Testis (tissue), 5 donors: Measurements from ENCODE around the gene FAM174C. TPM values are rescaled to one million over a fixed set of nuclear protein-coding genes. Genes with fewer than 3 reads are reported as not detected.
A peak's percentile ranks its signal among the peaks of the same experiment; 100 is the strongest.

ENCODE experiments used
- DNase-seq: peaks from one replicate; pipeline ENCODE4 v3.0.0-alpha.2; 2019
- H3K27ac ChIP-seq, 2 donors: fragments of 200-600 bp; sonication (generic); one replicate each; pipeline ENCODE4 v1.5.1; 2019
- H3K27me3 ChIP-seq: fragments of 200-600 bp; sonication (generic); one replicate; pipeline ENCODE4 v1.5.1; 2019
- H3K36me3 ChIP-seq: fragments of 200-600 bp; sonication (generic); one replicate; pipeline ENCODE4 v1.5.1; 2017; ENCODE audit warnings: low read depth; ENCODE audit errors: missing control alignments
- H3K4me1 ChIP-seq: fragments of 200-600 bp; sonication (generic); one replicate; pipeline ENCODE4 v1.5.1; 2019
- H3K4me3 ChIP-seq, 2 donors: fragments of 200-600 bp; sonication (generic); one replicate each; pipeline ENCODE4 v1.5.1; 2017 to 2019
- H3K9me3 ChIP-seq: fragments of 200-600 bp; sonication (generic); one replicate; pipeline ENCODE4 v1.5.1; 2017
- POLR2A ChIP-seq: fragments of 450-650 bp; IDR thresholded peaks from one replicate; pipeline ENCODE4 v1.6.1; 2017; ENCODE audit warnings: antibody characterized with exemption, mild to moderate bottlenecking, moderate library complexity
- WGBS, 2 donors: methylation state at CpG; one replicate each; pipeline ENCODE4 v1.1.5; 2018; 5-methylcytosine and 5-hydroxymethylcytosine counted together
- intact Hi-C: fragments of 100-400 bp; cut with DNase I; formaldehyde crosslinking; loops from one replicate; pipeline ENCODE4 v1.15.1; 2023; ENCODE audit warnings: low total_unique reads
- long read RNA-seq, 2 donors: transcript quantifications; one replicate each; lab custom pipeline, GENCODE V29; 2026
- polyA plus RNA-seq: library from polyadenylated mRNA; stranded (reverse); fragments of 350-450 nt; fragmentation: Illumina TruSeq; extraction: RNeasy Lipid Tissue Mini Kit (QIAGEN cat#74804); gene quantifications from one replicate; pipeline ENCODE4 v1.2.3, GENCODE V29; 2014; ENCODE audit warnings: low read depth, low replicate concordance; ENCODE audit not compliant: insufficient read depth
- total RNA-seq, 2 donors: library from RNA; depleted of rRNA; stranded (reverse); fragments of >200 nt; gene quantifications; one replicate each; pipeline ENCODE4 v1.2.3, GENCODE V29; 2016
- TF ChIP-seq, protein P1 (sequence below), 3 experiments: fragments of 450-650 bp in 2 of 3; fragments of 200-600 bp in 1 of 3; sonication (generic) in 1 of 3; IDR thresholded peaks; one replicate each; pipeline ENCODE4 v1.5.1; 2016 to 2019; ENCODE audit warnings: antibody characterized with exemption in 3 of 3, mild to moderate bottlenecking in 2 of 3, moderate library complexity in 1 of 3

FAM174C gene
- total RNA-seq = 100 to 1,000 TPM; 111 to 128 TPM
- 51.6 TPM for polyA plus RNA-seq
- long read RNA-seq, donor 1, transcript C19orf24-201 (3 exons, 983 nt) = major isoform, 15 of 31 reads
- long read RNA-seq, donor 1, transcript C19orf24-202 (3 exons, 668 nt) = minor isoform, 6 of 31 reads
- long read RNA-seq, donor 1, partial matches to known transcripts = 8 of 31 reads
- long read RNA-seq, donor 1, other reads (novel, unspliced or antisense) = 0 of 31 reads
- long read RNA-seq, donor 2, transcript C19orf24-201 (3 exons, 983 nt) = major isoform, 10 of 12 reads
- long read RNA-seq, donor 2, partial matches to known transcripts = 0 of 12 reads
- long read RNA-seq, donor 2, other reads (novel, unspliced or antisense) = 0 of 12 reads

DNA sequence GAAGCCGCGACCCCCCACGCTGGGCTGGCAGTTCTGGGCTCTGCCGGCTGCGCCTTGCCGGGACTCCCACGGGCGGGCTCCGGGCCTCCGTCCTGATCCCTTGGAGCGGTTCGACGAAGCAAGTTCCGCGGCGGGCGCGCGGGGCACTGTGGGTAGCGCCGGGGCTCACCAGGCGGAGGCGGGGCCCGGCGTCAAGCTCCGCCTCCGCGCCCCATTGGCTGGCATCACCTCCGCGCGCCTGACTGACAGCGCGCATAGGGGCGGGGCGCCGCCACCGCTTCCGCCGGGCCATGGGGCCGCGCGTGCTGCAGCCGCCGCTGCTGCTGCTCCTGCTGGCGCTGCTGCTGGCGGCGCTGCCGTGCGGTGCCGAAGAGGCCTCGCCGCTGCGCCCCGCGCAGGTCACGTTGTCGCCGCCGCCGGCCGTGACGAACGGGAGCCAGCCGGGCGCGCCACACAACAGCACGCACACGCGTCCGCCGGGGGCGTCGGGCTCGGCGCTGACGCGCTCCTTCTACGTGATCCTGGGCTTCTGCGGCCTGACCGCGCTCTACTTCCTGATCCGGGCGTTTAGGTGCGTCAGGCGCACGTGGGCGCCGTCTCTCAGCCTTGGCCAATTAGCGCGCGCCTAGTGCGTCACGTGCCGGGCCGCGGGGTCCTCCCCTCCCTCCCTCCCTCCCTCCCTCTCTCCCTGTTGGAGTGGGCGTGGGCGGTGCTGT is at the start of gene FAM174C:
Gene FAM174C, plus strand, starts transcription at position 271 of the 716 bp plus-strand sequence. Its CDS starts 20 bp downstream, at position 291.
- TF ChIP-seq, protein P1, sequence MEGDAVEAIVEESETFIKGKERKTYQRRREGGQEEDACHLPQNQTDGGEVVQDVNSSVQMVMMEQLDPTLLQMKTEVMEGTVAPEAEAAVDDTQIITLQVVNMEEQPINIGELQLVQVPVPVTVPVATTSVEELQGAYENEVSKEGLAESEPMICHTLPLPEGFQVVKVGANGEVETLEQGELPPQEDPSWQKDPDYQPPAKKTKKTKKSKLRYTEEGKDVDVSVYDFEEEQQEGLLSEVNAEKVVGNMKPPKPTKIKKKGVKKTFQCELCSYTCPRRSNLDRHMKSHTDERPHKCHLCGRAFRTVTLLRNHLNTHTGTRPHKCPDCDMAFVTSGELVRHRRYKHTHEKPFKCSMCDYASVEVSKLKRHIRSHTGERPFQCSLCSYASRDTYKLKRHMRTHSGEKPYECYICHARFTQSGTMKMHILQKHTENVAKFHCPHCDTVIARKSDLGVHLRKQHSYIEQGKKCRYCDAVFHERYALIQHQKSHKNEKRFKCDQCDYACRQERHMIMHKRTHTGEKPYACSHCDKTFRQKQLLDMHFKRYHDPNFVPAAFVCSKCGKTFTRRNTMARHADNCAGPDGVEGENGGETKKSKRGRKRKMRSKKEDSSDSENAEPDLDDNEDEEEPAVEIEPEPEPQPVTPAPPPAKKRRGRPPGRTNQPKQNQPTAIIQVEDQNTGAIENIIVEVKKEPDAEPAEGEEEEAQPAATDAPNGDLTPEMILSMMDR (IDR thresholded peaks at IDR 0.05) = no peak
- TF ChIP-seq POLR2A = no peak
- 0% methylated on average over 17 to 48 of the region's 98 CpGs for WGBS, 2 donors
- H3K27me3 ChIP-seq = no peaks in the 10 kb centered on the region
- peak within 1 kb of the TSS; percentile 93 to 99 for H3K27ac ChIP-seq
- peaks cover 52% of the 10 kb centered on the region for H3K4me1 ChIP-seq
- H3K4me3 ChIP-seq = peak within 1 kb of the TSS; percentile 68 to 71
- DNase-seq = peak; percentile 97
- H3K9me3 ChIP-seq = no peaks in the 10 kb centered on the region
- intact Hi-C loops = no loop called here
- H3K36me3 ChIP-seq = no peaks in the 10 kb centered on the region

DNA sequence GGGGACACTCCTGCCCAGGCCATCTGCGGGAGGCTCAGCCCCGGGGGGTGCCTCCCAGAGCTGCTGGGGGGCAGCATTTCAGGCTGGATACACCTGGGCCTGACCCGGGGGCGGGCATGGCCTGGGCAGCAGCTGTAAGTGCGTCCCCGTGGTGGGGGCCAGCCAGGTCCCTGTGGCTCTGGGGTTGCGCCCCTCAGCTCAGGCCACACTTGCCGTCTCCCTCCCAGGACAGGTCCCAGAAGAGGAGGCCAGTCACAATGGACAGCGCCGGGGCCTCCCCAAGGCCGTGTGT is 49.2 kb upstream of the FAM174C start:
- Histone ChIP-seq H3K27me3 (no peaks in the 10 kb centered on the region), H3K9me3 (no peaks in the 10 kb centered on the region), H3K4me3 (no peak overlapping the region), H3K27ac (no peak overlapping the region), H3K4me1 (peaks cover 16% of the 10 kb centered on the region), H3K36me3 (no peaks in the 10 kb centered on the region)
- 84% methylated on average over 11 of the region's 11 CpGs; no CpG with 5 or more reads in 1 of the 2 donors for WGBS, 2 donors
- DNase-seq = no peak
- intact Hi-C loops = no loop called here
- TF ChIP-seq, protein P1 (IDR thresholded peaks at IDR 0.05) = no peak
- no peak for TF ChIP-seq POLR2A

DNA sequence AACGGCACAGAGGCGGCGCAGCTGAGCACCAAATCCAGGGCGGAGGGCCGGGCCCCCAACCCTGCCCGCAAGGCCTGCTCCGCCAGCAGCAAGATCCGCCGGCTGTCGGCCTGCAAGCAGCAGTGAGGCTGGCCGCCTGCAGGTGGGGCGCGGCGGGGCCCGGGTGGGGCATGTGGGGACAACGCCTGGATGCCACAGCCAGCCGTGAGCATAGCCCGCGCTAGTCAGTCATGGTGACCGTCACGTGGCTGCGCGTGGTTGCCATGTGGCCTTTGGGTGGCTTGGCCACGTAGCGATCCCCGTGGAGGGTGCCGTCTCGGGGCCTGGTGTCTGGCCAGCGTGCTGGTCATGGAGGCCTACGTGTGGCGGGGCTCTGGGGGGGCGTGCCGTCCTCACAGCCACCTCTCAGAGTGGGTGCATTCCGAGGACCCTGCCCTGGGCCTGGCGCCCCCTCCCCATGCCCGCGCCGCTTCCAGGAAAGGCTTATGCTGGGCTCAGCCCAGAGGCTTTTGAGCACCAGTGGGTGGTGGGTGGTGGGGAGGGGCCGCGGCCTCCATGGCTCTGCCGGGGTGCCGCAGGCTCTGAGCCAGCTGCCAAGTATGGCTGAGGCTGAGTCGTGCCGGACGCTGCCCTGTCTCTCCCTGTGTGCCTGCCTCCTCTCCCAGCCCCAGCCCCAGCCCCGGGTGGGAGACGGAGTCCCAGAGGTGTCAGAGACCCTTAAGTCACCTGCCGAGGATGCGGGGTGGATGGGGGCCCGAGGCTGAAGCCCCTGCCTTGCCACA is 48.6 kb upstream of the FAM174C start:
- Histone ChIP-seq H3K4me1 (peaks cover 11% of the 10 kb centered on the region), H3K4me3 (peak overlapping the region in 1 of 2 donors; percentile 48), H3K27me3 (no peaks in the 10 kb centered on the region), H3K27ac (no peak overlapping the region), H3K36me3 (no peaks in the 10 kb centered on the region), H3K9me3 (no peaks in the 10 kb centered on the region)
- DNase-seq = no peak
- 90% methylated on average over 45 of the region's 50 CpGs; no CpG with 5 or more reads in 1 of the 2 donors for WGBS, 2 donors
- TF ChIP-seq POLR2A = no peak
- TF ChIP-seq, protein P1 (IDR thresholded peaks at IDR 0.05) = no peak
- intact Hi-C loops = no loop called here

DNA sequence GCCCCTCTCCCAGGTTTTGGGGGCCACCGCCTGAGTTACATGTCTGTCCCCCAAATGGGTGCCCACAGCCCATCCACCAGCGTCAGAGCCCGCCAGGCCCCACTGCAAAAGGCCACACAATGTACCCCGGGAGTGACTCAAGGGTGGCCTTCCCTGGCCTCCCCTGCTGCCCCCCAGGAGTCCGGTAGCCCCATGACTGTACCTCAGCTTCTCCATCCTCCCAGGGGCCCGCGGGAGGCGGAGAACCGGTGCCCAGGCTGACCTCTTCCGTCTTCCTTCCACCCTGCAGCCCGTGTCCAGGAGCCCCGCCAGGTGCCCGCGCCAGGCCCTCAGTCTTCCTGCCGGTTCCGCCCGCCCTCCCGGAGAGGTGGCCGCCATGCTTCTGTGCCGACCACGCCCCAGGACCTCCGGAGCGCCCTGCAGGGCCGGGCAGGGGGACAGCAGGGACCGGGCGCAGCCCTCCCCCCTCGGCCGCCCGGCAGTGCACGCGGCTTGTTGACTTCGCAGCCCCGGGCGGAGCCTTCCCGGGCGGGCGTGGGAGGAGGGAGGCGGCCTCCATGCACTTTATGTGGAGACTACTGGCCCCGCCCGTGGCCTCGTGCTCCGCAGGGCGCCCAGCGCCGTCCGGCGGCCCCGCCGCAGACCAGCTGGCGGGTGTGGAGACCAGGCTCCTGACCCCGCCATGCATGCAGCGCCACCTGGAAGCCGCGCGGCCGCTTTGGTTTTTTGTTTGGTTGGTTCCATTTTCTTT is 47.9 kb upstream of the FAM174C start:
- H3K27ac ChIP-seq = peak overlapping the region; percentile 29 to 63
- no peak for DNase-seq
- no peaks in the 10 kb centered on the region for H3K9me3 ChIP-seq
- H3K4me1 ChIP-seq = peaks cover 14% of the 10 kb centered on the region
- H3K4me3 ChIP-seq = peak overlapping the region; percentile 26 to 48
- WGBS, 2 donors = 70 to 79% methylated on average over 25 to 56 of the region's 56 CpGs
- intact Hi-C loops = no loop called here
- TF ChIP-seq, protein P1 (IDR thresholded peaks at IDR 0.05) = no peak
- no peak for TF ChIP-seq POLR2A
- H3K36me3 ChIP-seq = no peaks in the 10 kb centered on the region
- H3K27me3 ChIP-seq = no peaks in the 10 kb centered on the region
